WERI-Rb-1 (cell line): Measurements from ENCODE around the gene SOX13.

Experiments used
- DNase-seq: peaks from one replicate; pipeline ENCODE4 v3.0.0-alpha.2; 2020
- H3K27ac ChIP-seq: fragments of 250-450 bp; sonication (Bioruptor Pico); 2 replicates; pipeline ENCODE4 v1.5.1; 2020; ENCODE audit warnings: mild to moderate bottlenecking, moderate library complexity
- H3K27me3 ChIP-seq: fragments of 250-450 bp; sonication (Bioruptor Pico); 2 replicates; pipeline ENCODE4 v1.5.1; 2021; ENCODE audit warnings: mild to moderate bottlenecking, low read depth, moderate library complexity; ENCODE audit not compliant: insufficient read depth, severe bottlenecking
- H3K36me3 ChIP-seq: fragments of 250-450 bp; sonication (Bioruptor Pico); 2 replicates; pipeline ENCODE4 v1.5.1; 2020; ENCODE audit warnings: mild to moderate bottlenecking, moderate library complexity
- H3K4me3 ChIP-seq: 2 replicates; pipeline ENCODE4 v1.5.1; 2011; ENCODE audit warnings: low read depth, mild to moderate bottlenecking, control low read depth, low read length
- H3K9me3 ChIP-seq: fragments of 250-450 bp; sonication (Bioruptor Pico); 2 replicates; pipeline ENCODE4 v1.5.1; 2021; ENCODE audit warnings: mild to moderate bottlenecking, moderate library complexity; ENCODE audit not compliant: severe bottlenecking
- TF ChIP-seq, protein P1 (sequence below): IDR thresholded peaks from 2 replicates; pipeline ENCODE4 v1.5.1; 2011; ENCODE audit warnings: low read depth, mild to moderate bottlenecking, control low read depth, inconsistent platforms, low read length

SOX13 gene

DNA sequence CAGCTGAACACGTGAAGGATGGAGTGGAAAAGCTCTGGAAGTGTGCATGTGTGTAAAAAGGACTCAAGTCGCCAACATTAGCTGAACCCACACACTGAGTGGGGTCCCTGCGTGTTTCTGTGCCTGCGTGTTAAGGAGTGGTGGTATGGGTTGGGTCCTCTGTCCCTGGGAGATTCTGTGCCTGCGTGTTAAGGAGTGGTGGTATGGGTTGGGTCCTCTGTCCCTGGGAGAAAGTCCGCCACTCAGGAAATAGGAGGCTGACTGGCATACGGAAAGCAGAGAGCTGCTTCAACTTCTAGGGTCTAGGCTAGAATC, 7.0 kb upstream of the SOX13 start:
- Histone ChIP-seq H3K27ac (no peak overlapping the region), H3K4me3 (no peak overlapping the region), H3K36me3 (no peaks in the 10 kb centered on the region), H3K27me3 (peaks cover 3% of the 10 kb centered on the region), H3K9me3 (peaks cover 2% of the 10 kb centered on the region)
- TF ChIP-seq, protein P1, sequence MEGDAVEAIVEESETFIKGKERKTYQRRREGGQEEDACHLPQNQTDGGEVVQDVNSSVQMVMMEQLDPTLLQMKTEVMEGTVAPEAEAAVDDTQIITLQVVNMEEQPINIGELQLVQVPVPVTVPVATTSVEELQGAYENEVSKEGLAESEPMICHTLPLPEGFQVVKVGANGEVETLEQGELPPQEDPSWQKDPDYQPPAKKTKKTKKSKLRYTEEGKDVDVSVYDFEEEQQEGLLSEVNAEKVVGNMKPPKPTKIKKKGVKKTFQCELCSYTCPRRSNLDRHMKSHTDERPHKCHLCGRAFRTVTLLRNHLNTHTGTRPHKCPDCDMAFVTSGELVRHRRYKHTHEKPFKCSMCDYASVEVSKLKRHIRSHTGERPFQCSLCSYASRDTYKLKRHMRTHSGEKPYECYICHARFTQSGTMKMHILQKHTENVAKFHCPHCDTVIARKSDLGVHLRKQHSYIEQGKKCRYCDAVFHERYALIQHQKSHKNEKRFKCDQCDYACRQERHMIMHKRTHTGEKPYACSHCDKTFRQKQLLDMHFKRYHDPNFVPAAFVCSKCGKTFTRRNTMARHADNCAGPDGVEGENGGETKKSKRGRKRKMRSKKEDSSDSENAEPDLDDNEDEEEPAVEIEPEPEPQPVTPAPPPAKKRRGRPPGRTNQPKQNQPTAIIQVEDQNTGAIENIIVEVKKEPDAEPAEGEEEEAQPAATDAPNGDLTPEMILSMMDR, result no peak
- DNase-seq, result no peak

DNA sequence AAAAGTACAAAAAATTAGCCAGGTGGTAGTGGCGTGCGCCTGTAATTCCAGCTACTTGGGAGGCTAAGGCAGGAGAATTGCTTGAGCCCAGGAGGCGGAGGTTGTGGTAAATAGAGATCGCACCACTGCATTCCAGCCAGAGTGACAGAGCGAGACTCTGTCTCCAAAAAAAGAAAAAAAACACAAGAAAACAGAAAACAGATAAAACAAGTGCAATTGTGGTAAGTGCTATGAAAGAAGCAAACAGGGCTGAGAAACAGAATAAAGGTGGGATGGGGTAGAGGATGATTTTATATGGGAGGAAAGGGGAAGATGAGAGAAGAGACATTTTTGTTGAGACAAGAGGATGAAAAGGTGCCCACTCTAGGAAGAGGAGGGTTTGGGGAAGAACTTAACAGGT, 5.0 kb upstream of the SOX13 start:
- Histone ChIP-seq H3K27ac (no peak overlapping the region), H3K4me3 (no peak overlapping the region), H3K9me3 (peaks cover 2% of the 10 kb centered on the region), H3K36me3 (no peaks in the 10 kb centered on the region), H3K27me3 (peaks cover 11% of the 10 kb centered on the region)
- no peak for DNase-seq
- TF ChIP-seq, protein P1, result no peak

DNA sequence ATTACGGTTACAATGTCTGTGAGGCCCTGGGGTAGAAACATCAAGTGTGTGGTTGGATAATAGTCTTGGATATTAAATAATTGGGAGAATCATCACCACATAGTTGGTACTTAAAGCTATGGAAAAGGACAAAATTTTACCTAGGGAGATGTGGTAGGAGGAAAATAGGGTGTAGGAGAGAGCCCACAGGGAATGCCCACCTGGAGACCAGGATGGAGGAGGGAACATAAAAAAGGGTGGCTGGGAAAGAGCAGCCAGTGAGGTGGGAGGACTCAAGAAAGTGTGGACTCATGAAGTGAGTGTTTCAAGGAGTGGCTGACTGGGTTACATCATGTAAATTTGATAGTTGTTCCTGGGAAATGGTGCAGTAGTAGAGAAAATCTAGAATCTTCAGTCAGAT, 3.0 kb upstream of the SOX13 start:
- no peak overlapping the region for H3K27ac ChIP-seq
- H3K9me3 ChIP-seq, result peaks cover 2% of the 10 kb centered on the region
- H3K36me3 ChIP-seq, result no peaks in the 10 kb centered on the region
- H3K27me3 ChIP-seq, result peaks cover 25% of the 10 kb centered on the region
- H3K4me3 ChIP-seq, result no peak overlapping the region
- DNase-seq, result no peak
- TF ChIP-seq, protein P1, result no peak

DNA sequence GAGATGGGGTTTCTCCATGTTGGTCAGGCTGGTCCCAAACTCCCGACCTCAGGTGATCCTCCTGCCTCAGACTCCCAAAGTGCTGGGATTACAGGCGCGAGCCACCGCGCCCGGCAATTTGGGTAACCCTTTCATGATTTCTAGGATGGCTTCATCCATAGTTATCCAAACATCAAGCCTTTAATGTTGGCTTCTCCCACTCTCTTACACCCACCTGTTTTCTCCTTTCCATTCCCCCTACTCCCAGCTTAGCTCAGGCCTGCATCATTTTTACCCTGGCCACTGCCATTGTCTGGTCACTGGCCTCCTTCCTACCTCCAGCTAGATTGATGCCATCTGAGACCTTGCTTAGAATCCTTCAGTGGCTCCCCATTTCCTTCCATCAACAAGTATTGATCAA, 2.0 kb upstream of the SOX13 start:
- H3K27me3 ChIP-seq, result peaks cover 35% of the 10 kb centered on the region
- TF ChIP-seq, protein P1, result no peak
- H3K4me3 ChIP-seq, result no peak overlapping the region
- H3K27ac ChIP-seq, result no peak overlapping the region
- H3K36me3 ChIP-seq, result no peaks in the 10 kb centered on the region
- DNase-seq, result no peak
- peaks cover 2% of the 10 kb centered on the region for H3K9me3 ChIP-seq

DNA sequence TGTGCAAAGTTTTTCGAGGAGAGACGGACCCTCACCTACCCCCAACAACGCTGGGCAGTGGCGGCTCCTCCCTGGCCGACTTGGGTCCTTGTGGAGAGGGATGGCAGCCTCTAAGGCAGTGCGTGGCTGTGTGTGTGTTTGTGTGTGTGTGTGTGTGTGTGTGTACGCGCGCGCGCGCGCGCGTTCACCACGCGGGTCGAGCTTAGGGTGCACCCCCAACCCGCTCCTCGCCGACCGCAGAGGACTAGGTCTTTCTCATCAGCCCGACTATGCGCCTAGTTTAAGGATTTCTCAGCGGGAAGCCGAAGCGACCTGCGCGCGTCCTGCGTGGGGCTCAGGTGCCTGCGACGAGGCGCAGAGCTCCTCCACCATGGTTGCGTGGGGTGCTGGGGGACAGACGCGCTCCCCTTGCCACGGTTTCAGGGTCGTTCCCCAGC, 940 bp downstream of the SOX13 start:
- TF ChIP-seq, protein P1, result no peak
- Histone ChIP-seq H3K27ac (no peak overlapping the region), H3K9me3 (no peaks in the 10 kb centered on the region), H3K4me3 (peak overlapping the region; percentile 74), H3K27me3 (peaks cover 42% of the 10 kb centered on the region), H3K36me3 (no peaks in the 10 kb centered on the region)
- DNase-seq, result peak; percentile 49

DNA sequence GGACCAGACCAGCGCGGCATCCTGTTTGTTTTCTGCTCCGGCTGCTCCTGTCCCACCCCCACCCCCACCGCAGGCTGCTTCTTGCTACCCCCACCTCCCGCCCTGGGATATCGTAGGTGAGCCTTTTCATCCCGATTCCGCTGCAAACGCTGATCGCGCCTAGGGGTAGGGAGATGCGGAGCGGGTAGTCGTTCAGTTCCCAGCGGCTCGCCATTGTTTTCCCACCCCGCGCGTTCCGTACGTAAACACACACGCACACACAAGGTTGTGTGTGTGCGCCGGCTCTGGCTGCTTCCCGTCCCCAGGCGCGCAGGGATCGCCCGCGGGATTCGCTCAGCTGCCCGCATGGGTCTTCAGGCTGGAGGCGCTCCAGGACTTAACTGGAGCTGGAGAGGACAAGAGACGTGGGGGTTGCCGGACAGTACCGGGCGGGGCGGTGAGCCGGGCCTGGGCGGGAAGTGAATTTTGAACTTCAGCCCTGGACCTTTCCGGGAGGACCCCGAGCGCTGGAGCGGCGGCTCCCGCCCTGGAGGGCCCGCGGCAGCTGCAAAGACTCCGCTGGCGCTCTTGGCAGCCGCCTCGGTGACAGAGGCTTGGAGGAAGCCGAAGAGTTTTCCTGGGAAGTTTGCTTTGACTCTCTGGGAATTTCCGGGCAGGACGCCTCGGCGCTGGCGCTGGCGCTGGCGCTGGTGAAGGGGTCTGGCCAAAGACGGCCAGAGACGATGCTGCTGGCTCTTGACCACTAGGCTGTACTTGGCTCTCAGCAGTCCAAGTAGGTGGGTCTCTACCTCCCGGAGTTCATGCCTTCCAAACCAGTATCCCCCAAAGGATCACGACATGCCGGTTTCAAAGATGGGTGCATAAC, 1.6 kb downstream of the SOX13 start:
- Histone ChIP-seq H3K9me3 (no peaks in the 10 kb centered on the region), H3K4me3 (peak overlapping the region; percentile 74), H3K27ac (no peak overlapping the region), H3K36me3 (no peaks in the 10 kb centered on the region), H3K27me3 (peaks cover 42% of the 10 kb centered on the region)
- DNase-seq, result peak; percentile 77
- TF ChIP-seq, protein P1, result no peak
